T47D (cell line): ENCODE results near the gene KLRC4.

Source experiments
- DNase-seq, 2 experiments: peaks; one replicate each; pipeline versions ENCODE4 v3.0.0 to v3.0.0-alpha.2; 2011 to 2012; ENCODE audit warnings: low read depth in 1 of 2, low spot score in 1 of 2
- JUND ChIP-seq: IDR thresholded peaks from 2 replicates; pipeline ENCODE4 v1.6.1; 2012; ENCODE audit warnings: low read depth
- in situ Hi-C: cut with HindIII; loops from 2 replicates; pipeline ENCODE4 v1.10.0; 2016; ENCODE audit warnings: low sequenced_read_pairs, low pct_unique_long_range_greater_than_20kb

KLRC4 gene

DNA sequence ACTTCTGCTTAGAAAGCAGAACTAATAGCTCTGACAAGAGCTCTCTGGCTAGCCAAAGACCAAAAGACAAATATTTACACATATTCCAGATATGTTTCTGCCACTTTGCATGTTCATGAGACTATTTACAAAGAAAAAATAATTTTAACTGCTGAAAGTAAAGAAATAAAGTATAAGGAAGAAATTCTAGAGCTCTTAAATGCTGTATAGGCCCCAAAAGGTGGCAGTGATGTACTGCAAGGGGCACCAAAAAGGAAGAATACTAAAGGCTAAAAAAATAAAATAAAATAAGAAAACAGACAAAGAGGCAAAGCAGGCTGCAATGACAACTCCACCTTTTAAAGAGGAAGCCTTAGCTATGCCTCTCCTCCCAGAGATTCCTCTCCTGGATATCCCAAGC lies 42.7 kb downstream of the KLRC4 start:
- in situ Hi-C loops, result no loop called here
- DNase-seq, result peak in 1 of 2 experiments; percentile 63
- TF ChIP-seq JUND, result no peak

DNA sequence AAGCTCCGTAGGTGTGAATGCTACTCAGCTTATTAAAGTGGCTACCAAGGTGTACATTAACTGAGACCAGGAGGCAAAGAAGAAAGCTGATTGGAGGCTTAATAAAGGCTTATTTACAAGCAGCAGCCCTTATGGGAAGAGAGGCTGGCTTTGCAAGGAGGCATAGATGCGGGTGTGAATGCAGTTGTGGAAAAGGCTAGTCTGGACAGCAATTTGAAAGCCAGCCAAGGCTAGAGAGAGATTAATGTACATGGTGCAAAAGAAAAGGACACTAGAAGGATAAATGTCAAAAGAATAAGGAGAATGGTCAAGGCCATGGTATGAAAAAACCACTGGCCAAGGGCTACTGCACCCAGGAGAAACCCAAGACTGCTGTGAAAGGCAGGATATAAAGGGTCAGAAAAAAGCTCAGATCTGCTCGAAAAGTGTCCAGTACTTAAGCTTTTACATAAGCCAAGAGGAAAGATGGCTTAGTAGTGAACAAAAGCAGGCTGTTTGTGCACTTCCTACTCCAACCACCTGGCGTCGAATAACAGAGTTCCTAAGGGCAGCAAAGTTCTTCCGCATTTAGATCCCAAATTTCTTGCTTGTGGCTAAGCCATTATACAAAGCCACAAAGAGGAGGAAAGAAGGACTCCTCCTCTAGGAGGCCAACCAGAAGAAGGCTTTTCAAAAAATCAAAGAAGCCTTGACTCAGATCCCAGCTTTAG lies 43.7 kb downstream of the KLRC4 start:
- in situ Hi-C loops, result no loop called here

GRCh38 chr12:10364815-10365622 lies 44.5 kb downstream of the KLRC4 start:
- peak in 1 of 2 experiments; percentile 80 for DNase-seq
- no peak for TF ChIP-seq JUND
- in situ Hi-C loops, result no loop called here

More for the DNA sequence above, 43.7 kb downstream of the KLRC4 start:
- no peak for TF ChIP-seq JUND
- peak in 1 of 2 experiments; percentile 51 for DNase-seq

DNA sequence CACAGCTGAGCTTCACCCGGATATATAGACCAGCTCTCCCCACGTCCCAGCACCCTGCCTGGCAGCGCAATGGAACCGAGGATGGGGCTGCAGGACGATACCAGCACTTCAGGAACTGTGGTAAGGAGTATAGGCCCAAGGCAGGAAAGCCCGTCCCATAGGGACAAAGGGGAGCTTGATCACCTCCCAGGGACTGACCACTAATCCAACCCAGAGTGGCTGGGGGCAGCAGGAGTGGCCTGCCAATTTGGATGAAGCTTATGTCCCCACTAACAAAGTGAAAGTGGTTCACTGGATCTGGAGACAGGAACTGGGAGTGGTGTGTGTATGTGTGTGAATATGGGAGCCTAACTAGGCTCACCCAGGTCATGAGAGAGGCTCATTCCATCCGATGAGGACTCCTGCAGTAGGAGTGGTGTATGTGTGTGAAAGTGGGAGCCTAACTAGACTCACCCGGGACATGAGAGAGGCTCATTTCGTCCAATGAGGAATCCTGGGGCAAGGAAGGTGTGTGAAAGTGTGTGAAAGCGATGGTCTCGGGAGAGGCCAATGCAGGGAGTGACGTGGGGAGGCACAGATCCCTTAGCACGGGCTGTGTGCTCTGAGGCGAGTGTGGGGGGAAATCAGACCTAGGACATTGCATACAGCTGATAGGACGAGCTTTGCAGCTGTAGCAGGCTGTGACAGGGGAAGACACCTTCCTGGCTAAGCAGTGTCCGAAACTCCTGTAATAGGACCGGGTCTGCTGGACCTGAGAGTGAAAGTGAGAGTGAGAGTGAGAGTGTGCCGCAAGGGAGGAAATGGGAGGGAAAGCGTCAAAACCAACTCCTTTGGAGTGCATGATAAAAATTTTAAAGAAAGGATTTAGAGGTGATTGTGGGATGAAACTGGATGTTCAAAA lies 45.4 kb downstream of the KLRC4 start:
- in situ Hi-C loops, result no loop called here
- no peak for TF ChIP-seq JUND
- DNase-seq, result peak in 1 of 2 experiments; percentile 57

- no peak for TF ChIP-seq JUND
- no peak for DNase-seq
- in situ Hi-C loops, result no loop called here
These were observed 46.0 kb downstream of the KLRC4 start for GRCh38 chr12:10363658-10363913.

DNA sequence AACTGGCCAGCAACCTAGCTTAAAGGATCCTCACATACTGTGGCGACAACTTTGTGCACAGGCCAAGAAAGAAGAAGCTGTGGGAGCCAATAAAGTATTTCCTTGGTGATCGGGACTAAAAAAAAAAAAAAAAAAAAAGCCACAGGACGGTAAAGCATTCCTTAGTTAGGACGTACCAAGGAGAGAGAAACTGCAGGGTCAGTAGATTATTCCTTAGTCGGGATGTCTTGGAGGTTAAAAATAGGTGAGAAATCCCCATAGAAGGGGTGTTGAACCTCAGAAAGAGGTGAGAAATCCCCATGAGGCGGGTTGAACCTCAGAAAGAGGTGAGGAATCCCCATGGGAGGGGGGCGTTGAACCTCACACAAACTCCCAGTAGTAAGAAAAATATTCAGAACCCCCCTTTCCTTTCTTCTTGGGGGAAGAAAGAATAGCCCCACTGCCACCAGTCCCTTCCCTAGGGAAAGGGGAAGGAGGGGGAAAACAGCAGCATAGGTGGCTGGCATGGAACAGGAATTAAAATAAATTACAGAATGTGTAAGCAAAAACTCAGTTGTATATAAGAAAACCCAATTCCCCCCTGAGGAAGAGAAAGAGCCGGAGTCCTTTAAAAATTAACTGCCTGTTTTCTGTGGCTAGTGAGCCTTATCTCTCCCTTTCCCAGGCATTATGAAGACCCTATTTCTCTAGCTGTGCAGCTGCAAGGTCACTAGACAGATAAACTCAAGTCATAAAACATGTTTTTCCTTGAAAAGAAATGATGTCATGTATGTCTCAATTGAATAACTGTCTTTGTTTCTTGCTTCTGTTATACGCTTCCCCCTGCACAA lies 46.5 kb downstream of the KLRC4 start:
- no peak for DNase-seq
- in situ Hi-C loops, result no loop called here
- no peak for TF ChIP-seq JUND

DNA sequence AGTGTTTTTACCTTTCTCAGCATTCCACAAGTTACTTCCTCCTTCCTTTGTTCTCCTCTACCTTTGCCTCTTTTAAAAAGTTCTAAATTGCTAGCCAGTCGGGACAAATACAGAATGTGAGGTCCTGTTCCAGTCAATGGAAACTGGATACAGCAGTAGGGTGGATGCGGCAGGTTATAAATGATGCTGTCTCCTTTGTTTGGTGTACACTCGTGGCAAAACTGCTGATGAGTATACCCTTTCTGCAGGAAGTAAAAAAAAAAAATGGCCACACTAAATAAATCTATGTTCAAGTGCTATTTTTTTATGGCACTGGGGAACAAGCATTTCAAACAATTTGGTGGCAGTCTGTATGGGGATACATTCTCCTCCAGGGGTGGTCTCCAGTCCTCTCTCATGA lies 47.2 kb downstream of the KLRC4 start:
- in situ Hi-C loops, result no loop called here
- DNase-seq, result peak in 1 of 2 experiments; percentile 15
- no peak for TF ChIP-seq JUND

DNA sequence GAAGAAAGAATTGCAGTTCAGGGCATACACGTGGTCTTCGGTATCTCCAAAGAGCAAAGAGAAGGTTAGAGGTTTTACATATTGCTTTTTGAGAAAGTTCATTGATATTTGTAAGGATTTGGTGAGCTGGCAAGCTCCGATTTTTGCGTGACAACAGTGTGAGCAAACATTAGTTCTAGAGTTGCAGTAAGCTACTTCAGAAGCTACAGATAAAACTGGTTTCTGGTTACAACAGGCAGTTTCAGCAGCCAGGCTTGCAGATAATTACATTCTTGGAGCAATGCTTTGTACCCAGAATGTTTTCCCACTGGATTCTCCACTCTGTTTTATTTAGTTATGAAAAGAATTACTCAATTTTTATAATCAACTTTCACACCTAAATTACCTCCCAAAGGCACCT lies 47.9 kb downstream of the KLRC4 start:
- peak in 1 of 2 experiments; percentile 44 for DNase-seq
- TF ChIP-seq JUND, result no peak
- in situ Hi-C loops, result no loop called here

DNA sequence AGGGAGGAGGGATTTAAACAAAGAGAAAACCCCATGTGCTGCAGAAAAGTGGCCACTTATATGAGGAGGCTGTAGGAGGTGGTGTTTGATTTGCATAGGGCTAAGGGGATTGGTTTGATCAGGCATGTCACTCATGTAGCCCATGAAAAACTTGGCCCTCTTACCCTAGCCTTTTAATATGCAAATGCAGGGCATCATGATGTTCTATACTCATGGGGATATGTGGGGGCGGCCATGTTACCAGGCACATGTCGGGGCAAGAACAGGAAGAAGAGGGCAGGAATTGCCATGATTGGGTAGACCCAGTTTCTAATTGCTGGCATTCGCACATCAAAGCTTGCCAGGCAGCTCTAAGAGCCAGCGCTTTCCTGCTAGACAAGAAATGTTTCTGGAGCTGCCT lies 48.5 kb downstream of the KLRC4 start:
- in situ Hi-C loops, result no loop called here
- TF ChIP-seq JUND, result no peak
- DNase-seq, result peak in 1 of 2 experiments; percentile 88

DNA sequence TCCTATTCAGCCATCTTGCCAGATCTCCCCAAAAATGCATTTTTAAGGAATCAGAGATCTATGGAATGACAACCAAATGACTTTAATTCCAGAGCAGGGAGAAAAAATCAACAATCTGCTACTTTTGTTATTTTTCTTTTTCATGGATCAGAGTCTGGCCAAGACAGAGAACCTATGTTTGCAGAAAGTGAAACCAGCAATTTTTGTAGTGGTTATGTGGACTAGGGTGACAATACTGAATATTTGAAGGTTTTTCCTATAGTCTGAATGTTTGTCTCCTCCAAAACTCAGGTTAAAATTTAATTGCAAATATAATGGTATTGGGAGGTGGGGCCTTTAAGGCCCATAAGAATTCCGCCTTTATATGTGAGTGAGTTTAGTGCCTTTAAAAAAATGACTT lies 50.6 kb downstream of the KLRC4 start:
- TF ChIP-seq JUND, result no peak
- in situ Hi-C loops, result no loop called here
- no peak for DNase-seq

DNA sequence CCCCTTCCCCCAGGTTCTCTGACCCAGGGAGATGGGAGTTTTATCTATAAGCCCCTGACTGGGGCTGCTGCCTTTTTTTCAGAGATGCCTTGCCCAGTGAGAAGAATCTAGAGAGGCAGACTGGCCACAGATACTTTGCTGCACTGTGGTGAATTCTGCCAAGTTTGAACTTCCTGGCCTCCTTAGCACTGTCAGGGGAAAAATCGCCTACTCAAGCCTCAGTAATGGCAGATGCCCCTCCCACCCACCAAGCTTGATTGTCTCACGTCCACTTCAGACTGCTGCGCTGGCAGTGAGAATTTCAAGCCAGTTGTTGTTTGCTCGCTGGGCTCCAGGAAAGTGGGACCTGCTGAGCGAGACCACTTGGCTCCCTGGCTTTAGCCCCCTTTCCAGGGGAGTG lies 51.4 kb downstream of the KLRC4 start:
- TF ChIP-seq JUND, result no peak
- in situ Hi-C loops, result no loop called here
- no peak for DNase-seq
